Vagina (tissue), 2 donors: ENCODE data around the gene PDGFRA. TPM values are rescaled to one million over a fixed set of nuclear protein-coding genes. Genes with fewer than 3 reads are reported as not detected.

Experiments
- DNase-seq, 2 donors: peaks; one replicate each; pipeline ENCODE4 v3.0.0-alpha.2; 2017; ENCODE audit errors: extremely low spot score in 2 of 2
- H3K27ac ChIP-seq: fragments of 200-600 bp; sonication (generic); one replicate; pipeline ENCODE4 v1.5.1; 2019
- H3K27me3 ChIP-seq: fragments of 200-600 bp; sonication (generic); one replicate; pipeline ENCODE4 v1.5.1; 2019
- H3K36me3 ChIP-seq, 2 donors: fragments of 200-600 bp; sonication (generic); one replicate each; pipeline ENCODE4 v1.5.1; 2017 to 2019
- H3K4me1 ChIP-seq: fragments of 200-600 bp; sonication (generic); one replicate; pipeline ENCODE4 v1.5.1; 2019
- H3K4me3 ChIP-seq, 2 donors: fragments of 200-600 bp; sonication (generic); 1 replicate in 1 of 2; 2 replicates in 1 of 2; pipeline ENCODE4 v1.5.1; 2016 to 2019
- H3K9me3 ChIP-seq: fragments of 200-600 bp; sonication (generic); one replicate; pipeline ENCODE4 v1.5.1; 2019
- CTCF ChIP-seq, 3 experiments: fragments of 450-650 bp in 2 of 3; fragments of 200-600 bp in 1 of 3; sonication (generic) in 1 of 3; IDR thresholded peaks; one replicate each; pipeline ENCODE4 v1.5.1; 2017 to 2019; ENCODE audit warnings: antibody characterized with exemption in 3 of 3, mild to moderate bottlenecking in 2 of 3, moderate library complexity in 2 of 3
- POLR2A ChIP-seq, 2 donors: fragments of 450-650 bp; IDR thresholded peaks; one replicate each; pipeline ENCODE4 v1.6.1; 2017; ENCODE audit warnings: antibody characterized with exemption in 2 of 2, mild to moderate bottlenecking in 2 of 2, moderate library complexity in 2 of 2
- POLR2AphosphoS5 ChIP-seq, 2 donors: sonication (generic); formaldehyde crosslinking; IDR thresholded peaks; one replicate each; pipeline ENCODE4 v1.9.0; 2017; ENCODE audit warnings: antibody characterized with exemption in 2 of 2, mild to moderate bottlenecking in 2 of 2, low read depth in 1 of 2; ENCODE audit not compliant: insufficient read depth in 1 of 2
- intact Hi-C: fragments of 100-400 bp; cut with DNase I; formaldehyde crosslinking; loops from one replicate; pipeline ENCODE4 v1.15.1; 2023
- total RNA-seq: library from RNA; depleted of rRNA; stranded (reverse); fragments of >200 nt; gene quantifications from one replicate; pipeline ENCODE4 v1.2.3, GENCODE V29; 2016

PDGFRA gene
- total RNA-seq, 1 donor from 2014 or later = 141 TPM

- no peaks in the 10 kb centered on the region for H3K27me3 ChIP-seq
- no peak overlapping the region for H3K4me3 ChIP-seq
- no peaks in the 10 kb centered on the region for H3K9me3 ChIP-seq
- intact Hi-C loops = no loop called here
- no peaks in the 10 kb centered on the region for H3K36me3 ChIP-seq
- H3K4me1 ChIP-seq = peaks cover 5% of the 10 kb centered on the region
- DNase-seq = no peak
- TF ChIP-seq POLR2A (IDR thresholded peaks at IDR 0.05) (no peak), CTCF (IDR thresholded peaks at IDR 0.05) (no peak), POLR2AphosphoS5 (IDR thresholded peaks at IDR 0.05; ENCODE audit: insufficient read depth in 1 of 2, low read depth in 1 of 2) (no peak)
- no peak overlapping the region for H3K27ac ChIP-seq
Observed at GRCh38 chr4:54272051-54272450, 43.0 kb downstream of the PDGFRA start.

GRCh38 chr4:54274264-54274663 lies 45.2 kb downstream of the PDGFRA start:
- peaks cover 19% of the 10 kb centered on the region for H3K4me1 ChIP-seq
- no peak for DNase-seq
- no peaks in the 10 kb centered on the region for H3K36me3 ChIP-seq
- H3K27ac ChIP-seq = no peak overlapping the region
- H3K4me3 ChIP-seq = no peak overlapping the region
- no peak for TF ChIP-seq CTCF (IDR thresholded peaks at IDR 0.05)
- TF ChIP-seq POLR2AphosphoS5 (IDR thresholded peaks at IDR 0.05; ENCODE audit: insufficient read depth in 1 of 2, low read depth in 1 of 2) = no peak
- TF ChIP-seq POLR2A (IDR thresholded peaks at IDR 0.05) = no peak
- intact Hi-C loops = no loop called here
- no peaks in the 10 kb centered on the region for H3K27me3 ChIP-seq
- no peaks in the 10 kb centered on the region for H3K9me3 ChIP-seq

- Histone ChIP-seq H3K36me3 (no peaks in the 10 kb centered on the region), H3K27me3 (no peaks in the 10 kb centered on the region), H3K4me3 (no peak overlapping the region), H3K27ac (no peak overlapping the region), H3K4me1 (peaks cover 22% of the 10 kb centered on the region), H3K9me3 (no peaks in the 10 kb centered on the region)
- intact Hi-C loops = no loop called here
- DNase-seq = no peak
- no peak for TF ChIP-seq POLR2AphosphoS5 (IDR thresholded peaks at IDR 0.05; ENCODE audit: insufficient read depth in 1 of 2, low read depth in 1 of 2)
- no peak for TF ChIP-seq CTCF (IDR thresholded peaks at IDR 0.05)
- TF ChIP-seq POLR2A (IDR thresholded peaks at IDR 0.05) = no peak
Observed at GRCh38 chr4:54274795-54275665, 45.9 kb downstream of the PDGFRA start.

- H3K27me3 ChIP-seq = no peaks in the 10 kb centered on the region
- DNase-seq = no peak
- TF ChIP-seq POLR2A (IDR thresholded peaks at IDR 0.05) = no peak
- no peak for TF ChIP-seq CTCF (IDR thresholded peaks at IDR 0.05)
- TF ChIP-seq POLR2AphosphoS5 (IDR thresholded peaks at IDR 0.05; ENCODE audit: insufficient read depth in 1 of 2, low read depth in 1 of 2) = no peak
- no peak overlapping the region for H3K27ac ChIP-seq
- no peaks in the 10 kb centered on the region for H3K9me3 ChIP-seq
- H3K4me3 ChIP-seq = no peak overlapping the region
- peaks cover 39% of the 10 kb centered on the region for H3K4me1 ChIP-seq
- intact Hi-C loops = no loop called here
- H3K36me3 ChIP-seq = no peaks in the 10 kb centered on the region
Observed at GRCh38 chr4:54276641-54277430, 47.7 kb downstream of the PDGFRA start.
